Ureter (tissue), 1 donor: Measurements from ENCODE around the gene TRA2A. TPM values are rescaled to one million over a fixed set of nuclear protein-coding genes. Genes with fewer than 3 reads are reported as not detected.
A peak's percentile ranks its signal among the peaks of the same experiment; 100 is the strongest.
"Not testable (repeated sequence)": the region's sequence is repeated elsewhere in the genome, so short reads cannot be mapped to it uniquely, and the experiment has no call there.

ENCODE experiments used
- DNase-seq: peaks from one replicate; pipeline ENCODE4 v3.0.0-alpha.2; 2020; ENCODE audit warnings: low spot score
- total RNA-seq: library from RNA; stranded (reverse); gene quantifications from one replicate; pipeline ENCODE4 v1.2.4, GENCODE V29; 2023
- donor health status: DM: yes; HTN: yes; CAD: no.

Gene TRA2A
- total RNA-seq, result 147 TPM

GRCh38 chr7:23531794-23532489, at the start of gene TRA2A:
Gene TRA2A (minus strand): TSS chr7:23531981. CDS start chr7:23531824, 157 bp downstream.
- DNase-seq, result peak; percentile 99

- peak; percentile 68 for DNase-seq
Observed at GRCh38 chr7:23570592-23571200, 38.9 kb upstream of the TRA2A start.

GRCh38 chr7:23558303-23558702, 26.5 kb upstream of the TRA2A start:
- no peak for DNase-seq

GRCh38 chr7:23547662-23548061, 15.9 kb upstream of the TRA2A start:
- no peak for DNase-seq

GRCh38 chr7:23546897-23547572, 15.3 kb upstream of the TRA2A start:
- DNase-seq, result peak; percentile 84

GRCh38 chr7:23545493-23545892, 13.7 kb upstream of the TRA2A start:
- DNase-seq, result no peak

GRCh38 chr7:23544913-23545354, 13.2 kb upstream of the TRA2A start:
- no peak for DNase-seq

GRCh38 chr7:23542752-23543151, 11.0 kb upstream of the TRA2A start:
- no peak for DNase-seq

- no peak for DNase-seq
Observed at GRCh38 chr7:23539494-23539907, 7.7 kb upstream of the TRA2A start.

- DNase-seq, result no peak
Observed at GRCh38 chr7:23538301-23538700, 6.5 kb upstream of the TRA2A start.

GRCh38 chr7:23533238-23533604, 1.4 kb upstream of the TRA2A start:
- no peak for DNase-seq

GRCh38 chr7:23532490-23533237, 883 bp upstream of the TRA2A start:
- DNase-seq, result no peak

GRCh38 chr7:23531050-23531793, 559 bp downstream of the TRA2A start:
- DNase-seq, result peak; percentile 68

GRCh38 chr7:23530405-23530804, 1.4 kb downstream of the TRA2A start:
- no peak for DNase-seq

- DNase-seq, result no peak
Observed at GRCh38 chr7:23529262-23529859, 2.4 kb downstream of the TRA2A start.

- DNase-seq, result not testable (repeated sequence)
Observed at GRCh38 chr7:23525611-23526010, 6.2 kb downstream of the TRA2A start.

GRCh38 chr7:23524473-23524872, 7.3 kb downstream of the TRA2A start:
- DNase-seq, result no peak

GRCh38 chr7:23523486-23524075, 8.2 kb downstream of the TRA2A start:
- DNase-seq, result no peak

- no peak for DNase-seq
Observed at GRCh38 chr7:23520582-23520981, 11.2 kb downstream of the TRA2A start.

GRCh38 chr7:23514755-23515154, 17.0 kb downstream of the TRA2A start:
- no peak for DNase-seq

- not testable (repeated sequence) for DNase-seq
Observed at GRCh38 chr7:23513746-23514145, 18.0 kb downstream of the TRA2A start.
